ENCODE results near the gene SNAI1. TPM values are rescaled to one million over a fixed set of nuclear protein-coding genes. Genes with fewer than 3 reads are reported as not detected.

SNAI1 gene
- total RNA-seq, 1 experiment from 2014 or later: 3.6 TPM

- CTCF ChIA-PET: no interaction called here
- Histone ChIP-seq H3K27me3 (ENCODE audit: insufficient read depth, low read depth) (no peaks in the 10 kb centered on the region), H3K27ac (no peak overlapping the region), H3K79me2 (ENCODE audit: low read depth) (no peaks in the 10 kb centered on the region), H4K20me1 (ENCODE audit: insufficient read depth) (no peaks in the 10 kb centered on the region), H3F3A (ENCODE audit: insufficient read depth, low read depth) (peaks cover 41% of the 10 kb centered on the region; the same call in 1 of the 2 replicates), H2AFZ (no peak overlapping the region), H3K4me3 (no peak overlapping the region), H3K36me3 (ENCODE audit: low read depth) (no peaks in the 10 kb centered on the region), H3K9me2 (ENCODE audit: insufficient read depth) (no peaks in the 10 kb centered on the region), H3K4me1 (replicated peaks; ENCODE audit: insufficient read depth) (no peaks in the 10 kb centered on the region), H3K4me2 (no peak overlapping the region), H3K9me3 (ENCODE audit: insufficient read depth, low read depth) (no peaks in the 10 kb centered on the region)
- no TSS peak for BruUV-seq (replicated peaks)
- TF ChIP-seq EZH2 (IDR thresholded peaks at IDR 0.05; ENCODE audit: low read depth) (no peak), CTCF (conservative IDR thresholded peaks at IDR 0.05) (no peak)
- DNase-seq: no peak
- POLR2A ChIA-PET (ENCODE audit: unreplicated experiment): no interaction called here
- intact Hi-C loops (cut with micrococcal nuclease; ENCODE audit: unreplicated experiment): no loop called here
Observed at GRCh38 chr20:49961413-49961812, 21.4 kb upstream of the SNAI1 start.

GRCh38 chr20:49964964-49965780 lies 17.6 kb upstream of the SNAI1 start:
- H3K79me2 ChIP-seq (ENCODE audit: low read depth): no peaks in the 10 kb centered on the region
- H3K4me2 ChIP-seq: no peak overlapping the region
- peak; percentile 76 for TF ChIP-seq CTCF (conservative IDR thresholded peaks at IDR 0.05)
- TF ChIP-seq EZH2 (IDR thresholded peaks at IDR 0.05; ENCODE audit: low read depth): no peak
- peaks cover 50% of the 10 kb centered on the region for H3F3A ChIP-seq (ENCODE audit: insufficient read depth, low read depth)
- CTCF ChIA-PET: interaction anchor here (0.6 to 1.5 kb wide), 4 partner anchors 14 to 106 kb away, joined by 3 to 6 read pairs (median 4); no protein-coding TSS in a partner anchor
- DNase-seq: peak; percentile 52 to 54
- POLR2A ChIA-PET (ENCODE audit: unreplicated experiment): interaction anchor here (0.6 kb wide), 1 partner anchor 721 kb away, joined by 5 read pairs; no protein-coding TSS in a partner anchor
- H2AFZ ChIP-seq: no peak overlapping the region
- H3K9me2 ChIP-seq (ENCODE audit: insufficient read depth): no peaks in the 10 kb centered on the region
- intact Hi-C loops (cut with micrococcal nuclease; ENCODE audit: unreplicated experiment): loop anchor here (5.0 kb wide), 1 partner anchor 202 kb away; no protein-coding TSS in a partner anchor
- H3K4me1 ChIP-seq (replicated peaks; ENCODE audit: insufficient read depth): peaks cover 25% of the 10 kb centered on the region
- H3K9me3 ChIP-seq (ENCODE audit: insufficient read depth, low read depth): no peaks in the 10 kb centered on the region
- H3K36me3 ChIP-seq (ENCODE audit: low read depth): no peaks in the 10 kb centered on the region
- no peaks in the 10 kb centered on the region for H3K27me3 ChIP-seq (ENCODE audit: insufficient read depth, low read depth)
- no peaks in the 10 kb centered on the region for H4K20me1 ChIP-seq (ENCODE audit: insufficient read depth)
- H3K4me3 ChIP-seq: no peak overlapping the region
- BruUV-seq (replicated peaks): no TSS peak
- H3K27ac ChIP-seq: no peak overlapping the region

GRCh38 chr20:49965781-49966305 lies 16.9 kb upstream of the SNAI1 start:
- Histone ChIP-seq H3K27ac (no peak overlapping the region), H2AFZ (no peak overlapping the region), H4K20me1 (ENCODE audit: insufficient read depth) (no peaks in the 10 kb centered on the region), H3K9me3 (ENCODE audit: insufficient read depth, low read depth) (no peaks in the 10 kb centered on the region), H3F3A (ENCODE audit: insufficient read depth, low read depth) (peaks cover 50% of the 10 kb centered on the region), H3K79me2 (ENCODE audit: low read depth) (no peaks in the 10 kb centered on the region), H3K4me3 (no peak overlapping the region), H3K27me3 (ENCODE audit: insufficient read depth, low read depth) (no peaks in the 10 kb centered on the region), H3K36me3 (ENCODE audit: low read depth) (no peaks in the 10 kb centered on the region), H3K4me1 (replicated peaks; ENCODE audit: insufficient read depth) (peaks cover 31% of the 10 kb centered on the region), H3K4me2 (no peak overlapping the region), H3K9me2 (ENCODE audit: insufficient read depth) (no peaks in the 10 kb centered on the region)
- ChIA-PET POLR2A (ENCODE audit: unreplicated experiment) (interaction anchor here (0.6 to 0.7 kb wide), 3 partner anchors 23 to 722 kb away, joined by 5 read pairs; no protein-coding TSS in a partner anchor), CTCF (interaction anchor here (1.1 to 1.5 kb wide), 3 partner anchors 13 to 105 kb away, joined by 3 to 6 read pairs (median 5); no protein-coding TSS in a partner anchor)
- intact Hi-C loops (cut with micrococcal nuclease; ENCODE audit: unreplicated experiment): loop anchor here (5.0 kb wide), 1 partner anchor 201 kb away; no protein-coding TSS in a partner anchor
- peak in 1 of 2 experiments; percentile 34 for DNase-seq
- TF ChIP-seq CTCF (conservative IDR thresholded peaks at IDR 0.05): no peak
- TF ChIP-seq EZH2 (IDR thresholded peaks at IDR 0.05; ENCODE audit: low read depth): no peak
- no TSS peak for BruUV-seq (replicated peaks)
